Hematopoietic multipotent progenitor cell treated with erythropoietin and hydrocortisone succinate and interleukin-3 and kit ligand, for 8 days (in vitro differentiated cells): ENCODE results near the gene ADGRE1.

Experiments
- DNase-seq: peaks from one replicate; pipeline ENCODE4 v3.0.0-alpha.2; 2015

ADGRE1 gene

DNA sequence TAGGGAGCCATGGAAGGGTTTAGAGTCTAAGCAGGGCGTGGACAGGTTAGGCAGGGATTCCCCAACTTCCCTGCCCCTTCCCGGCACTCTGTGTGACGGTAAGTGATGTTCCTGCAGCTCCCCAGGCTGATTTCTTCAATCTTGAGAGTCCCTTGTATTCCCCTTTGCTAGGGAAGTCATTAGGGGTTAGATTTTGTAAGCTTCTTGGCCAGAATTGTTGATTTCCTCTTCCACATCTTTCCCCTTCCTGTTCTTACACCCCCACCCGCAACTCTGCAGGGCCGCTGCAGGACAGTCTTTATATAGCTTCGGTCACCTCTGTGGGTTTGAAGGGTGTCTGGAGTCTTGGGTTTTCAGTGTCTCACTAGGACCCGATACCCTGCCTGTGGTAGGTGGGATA, 10.6 kb upstream of the ADGRE1 start:
- no peak for DNase-seq

GRCh38 chr19:6877766-6878165, 9.6 kb upstream of the ADGRE1 start:
- no peak for DNase-seq

- no peak for DNase-seq
These were observed 992 bp upstream of the ADGRE1 start for GRCh38 chr19:6886277-6886897.

GRCh38 chr19:6888967-6889366, 1.6 kb downstream of the ADGRE1 start:
- no peak for DNase-seq

DNA sequence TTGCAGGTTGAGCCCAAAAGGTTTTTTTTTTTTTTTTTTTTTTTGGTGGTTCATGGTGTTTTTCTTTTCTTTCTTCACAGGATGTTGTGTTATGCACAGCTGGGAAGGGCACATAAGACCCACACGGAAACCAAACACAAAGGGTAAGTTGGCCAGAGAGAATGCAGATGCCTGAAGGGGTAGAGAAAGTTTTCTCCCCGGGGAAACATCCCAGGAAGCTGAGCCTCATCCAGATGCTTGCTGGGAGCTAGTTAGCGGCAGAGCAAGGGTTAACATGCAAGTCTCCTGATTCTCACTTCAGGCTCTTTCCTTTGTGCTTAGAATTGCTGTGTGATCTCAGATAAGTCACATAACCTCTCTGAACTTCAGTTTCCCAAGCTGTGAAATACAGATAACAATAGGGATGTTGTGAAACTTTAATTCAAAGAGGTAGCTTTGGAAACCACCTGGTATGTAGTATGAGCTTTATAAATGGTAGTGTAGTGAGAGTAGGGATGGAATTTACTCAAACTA, 3.1 kb downstream of the ADGRE1 start:
- peak; percentile 19 for DNase-seq

DNA sequence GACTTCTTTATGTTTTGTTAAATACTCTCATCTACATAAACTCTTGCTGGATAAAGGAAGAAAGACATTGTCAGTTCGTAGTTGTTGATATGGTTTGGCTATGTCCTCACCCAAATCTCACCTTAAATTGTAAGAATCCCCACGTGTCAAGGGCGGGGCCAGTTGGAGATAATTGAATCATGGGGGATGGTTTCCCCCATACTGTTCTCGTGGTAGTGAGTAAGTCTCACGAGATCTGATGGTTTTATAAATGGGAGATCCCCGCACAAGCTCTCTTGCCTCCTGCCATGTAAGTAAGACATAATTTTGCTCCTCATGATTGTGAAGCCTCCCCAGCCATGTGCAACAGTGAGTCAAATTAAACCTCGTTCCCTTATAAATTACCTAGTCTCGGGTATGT, 3.6 kb downstream of the ADGRE1 start:
- DNase-seq = peak; percentile 10

- peak; percentile 16 for DNase-seq
These were observed 4.5 kb downstream of the ADGRE1 start for GRCh38 chr19:6891761-6892385.

- DNase-seq = no peak
These were observed 6.9 kb downstream of the ADGRE1 start for GRCh38 chr19:6894313-6894712.

- no peak for DNase-seq
These were observed 16.1 kb downstream of the ADGRE1 start for GRCh38 chr19:6903446-6903845.

DNA sequence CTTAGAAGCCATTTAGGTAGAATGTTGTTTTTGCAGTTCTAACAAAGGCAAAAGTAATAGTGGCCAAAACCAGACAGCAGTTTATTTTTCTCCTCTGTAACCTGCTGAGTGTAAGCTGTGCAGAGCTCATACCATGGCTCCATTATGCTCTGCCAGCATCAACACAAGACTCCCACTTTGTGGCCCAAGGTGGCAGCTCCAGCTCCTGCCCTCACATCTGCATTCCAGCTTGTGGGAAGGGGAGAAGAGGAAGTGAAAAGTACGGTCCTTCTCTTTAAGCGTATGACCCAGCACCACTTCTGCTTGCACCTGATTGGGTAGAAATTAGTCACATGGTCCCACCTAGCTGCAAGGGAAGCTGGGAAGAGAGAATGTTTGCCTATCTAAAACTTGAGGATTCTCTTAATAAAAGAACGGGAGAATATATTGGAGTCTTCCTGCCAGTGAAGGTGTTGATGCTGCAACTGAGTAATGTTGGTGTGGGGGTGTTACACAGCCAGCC, 19.2 kb downstream of the ADGRE1 start:
- DNase-seq = no peak

GRCh38 chr19:6911523-6911922, 24.1 kb downstream of the ADGRE1 start:
- no peak for DNase-seq

DNA sequence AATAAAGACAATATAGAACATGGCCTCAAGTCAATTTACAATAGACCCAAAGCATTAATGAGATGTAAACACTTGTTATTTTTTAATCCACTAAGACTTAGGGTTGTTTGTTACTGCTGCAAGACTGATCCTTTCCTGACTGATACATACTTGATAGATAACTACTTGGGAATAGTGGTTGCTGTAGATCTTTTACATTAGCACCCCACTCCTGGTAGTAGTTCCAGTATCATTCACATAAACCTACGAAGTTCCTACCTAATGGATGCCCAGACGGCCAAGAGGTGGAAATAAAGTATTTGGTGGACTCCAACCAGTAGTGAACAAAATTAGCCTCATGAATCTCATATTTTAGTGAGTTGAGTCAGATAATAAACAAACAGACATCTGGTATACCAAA, 26.9 kb downstream of the ADGRE1 start:
- no peak for DNase-seq

- no peak for DNase-seq
These were observed 29.6 kb downstream of the ADGRE1 start for GRCh38 chr19:6916952-6917351.

DNA sequence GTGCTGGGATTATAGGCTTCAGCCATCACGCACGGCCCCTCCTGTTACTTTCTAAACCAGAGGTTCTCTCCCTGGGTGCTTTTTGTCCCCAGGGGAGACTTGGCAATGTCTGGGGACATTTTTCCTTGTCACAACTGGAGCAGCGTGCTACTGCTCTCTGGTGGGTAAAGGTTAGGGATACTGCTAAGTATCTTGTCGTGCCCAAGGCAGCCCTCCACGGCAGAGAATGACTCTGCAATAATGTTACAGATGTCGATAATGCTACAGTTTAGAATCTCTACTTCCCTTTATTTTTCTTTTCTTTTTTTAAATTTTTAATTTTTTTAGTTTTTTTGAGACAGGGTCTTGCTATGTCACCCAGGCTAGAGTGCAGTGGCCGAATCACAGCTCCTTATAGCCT, 38.0 kb downstream of the ADGRE1 start:
- no peak for DNase-seq

- DNase-seq = peak; percentile 5
These were observed 38.7 kb downstream of the ADGRE1 start for GRCh38 chr19:6925801-6926751.

DNA sequence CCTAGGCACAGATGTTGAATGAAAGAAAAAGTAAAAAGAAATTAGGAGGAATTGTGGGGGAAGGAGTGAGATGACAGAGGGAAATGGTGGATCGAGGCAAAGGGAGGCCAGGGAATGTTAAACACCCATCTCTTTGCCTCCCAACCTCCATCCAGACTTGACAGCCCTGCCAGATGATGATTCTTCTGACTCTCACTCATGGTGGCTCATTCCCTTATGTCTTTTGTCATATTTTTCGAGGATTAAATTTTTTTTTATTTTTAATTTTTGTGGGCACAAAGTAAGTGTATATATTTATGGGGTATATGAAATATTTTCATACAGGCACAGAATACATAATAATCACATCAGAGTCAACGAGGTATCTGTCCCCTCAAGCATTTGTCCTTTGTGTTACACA, 42.8 kb downstream of the ADGRE1 start:
- DNase-seq = no peak

DNA sequence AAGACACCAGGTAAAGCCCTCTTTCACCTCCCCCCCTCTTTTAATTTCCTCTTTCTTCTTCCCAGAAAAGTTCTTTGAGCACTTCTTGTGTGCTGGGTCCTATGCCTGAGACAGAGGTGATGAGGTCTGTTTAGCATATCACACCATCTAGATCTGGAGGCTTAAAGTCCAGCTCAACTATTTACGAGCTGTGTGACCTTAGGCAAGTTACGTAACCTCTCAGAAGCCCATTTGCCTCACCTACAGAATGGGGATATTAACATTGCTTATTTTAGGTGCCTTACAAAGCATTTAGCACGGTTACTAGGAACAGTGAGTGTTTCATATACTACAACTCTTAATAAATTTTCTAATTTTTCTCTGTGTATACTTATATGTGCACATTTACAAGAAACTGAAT, 47.7 kb downstream of the ADGRE1 start:
- no peak for DNase-seq

DNA sequence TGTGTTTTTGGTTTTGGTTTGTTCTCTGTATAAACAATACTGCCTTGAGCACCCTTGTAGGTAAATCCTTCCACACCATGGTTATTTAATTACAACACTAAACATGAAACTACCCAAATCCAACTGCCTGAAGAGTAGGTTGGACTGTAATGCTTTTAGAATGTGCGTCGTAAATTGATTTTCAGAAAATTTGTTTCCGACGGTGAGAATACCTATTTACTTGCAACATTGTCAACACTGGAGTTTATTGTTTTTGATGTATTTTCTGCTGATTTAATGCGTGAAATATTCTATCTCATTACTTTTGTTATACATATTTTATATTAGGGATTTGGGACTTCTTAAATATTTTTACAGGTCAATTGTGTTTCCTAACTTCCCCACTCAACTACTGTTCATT, 48.2 kb downstream of the ADGRE1 start:
- no peak for DNase-seq

DNA sequence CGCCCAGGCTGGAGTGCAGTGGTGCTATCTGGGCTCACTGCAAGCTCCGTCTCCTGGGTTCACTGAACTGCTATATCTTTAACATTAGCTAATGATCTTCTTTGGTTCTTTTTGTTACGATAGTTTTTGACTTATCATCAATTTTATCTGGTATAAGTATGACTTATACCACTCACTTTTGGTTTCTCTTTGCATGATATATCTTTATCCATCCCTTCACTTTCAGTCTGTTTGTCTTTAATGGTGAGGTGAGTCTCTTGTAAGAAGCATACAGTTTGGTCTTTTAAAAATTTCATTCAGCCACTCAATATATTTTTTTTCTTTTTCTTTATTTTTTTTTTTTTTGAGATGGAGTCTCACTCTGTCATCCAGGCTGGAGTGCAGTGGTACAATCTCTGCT, 58.4 kb downstream of the ADGRE1 start:
- no peak for DNase-seq

- no peak for DNase-seq
These were observed 60.4 kb downstream of the ADGRE1 start for GRCh38 chr19:6947745-6948144.

DNA sequence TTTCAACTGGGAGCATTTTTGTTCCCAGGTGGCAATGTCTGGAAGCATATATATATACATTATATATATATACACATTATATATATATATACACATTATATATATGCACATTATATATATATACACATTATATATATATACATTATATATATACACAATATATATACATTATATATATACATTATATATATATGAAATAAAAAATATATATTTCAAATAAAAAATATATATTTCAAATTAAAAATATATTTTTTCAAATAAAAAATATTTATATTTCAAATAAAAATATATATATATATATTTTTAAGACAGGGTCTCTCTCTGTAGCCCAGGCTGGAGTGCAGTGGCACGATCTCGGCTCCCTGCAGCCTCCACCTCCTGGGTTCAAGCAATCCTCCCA, 61.5 kb downstream of the ADGRE1 start:
- no peak for DNase-seq

DNA sequence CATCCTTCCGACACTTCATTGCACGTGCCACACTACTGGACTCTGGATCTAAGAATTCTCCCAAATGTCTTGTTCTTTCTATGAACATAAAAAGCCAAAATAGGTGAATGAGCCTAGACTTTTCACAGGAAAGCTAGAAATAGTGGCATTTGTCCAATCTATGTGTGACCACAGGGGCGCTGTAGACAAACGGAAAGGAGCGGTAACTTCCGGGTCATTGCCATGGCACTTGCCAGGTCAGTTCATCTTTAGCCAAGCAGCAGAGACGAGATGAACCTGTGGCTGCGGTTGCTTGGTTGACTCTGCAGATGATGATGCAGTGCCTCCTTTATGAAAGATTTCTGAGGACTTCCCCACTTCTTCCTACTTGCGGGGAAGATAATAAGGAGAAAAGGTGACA, 65.6 kb downstream of the ADGRE1 start:
- no peak for DNase-seq

DNA sequence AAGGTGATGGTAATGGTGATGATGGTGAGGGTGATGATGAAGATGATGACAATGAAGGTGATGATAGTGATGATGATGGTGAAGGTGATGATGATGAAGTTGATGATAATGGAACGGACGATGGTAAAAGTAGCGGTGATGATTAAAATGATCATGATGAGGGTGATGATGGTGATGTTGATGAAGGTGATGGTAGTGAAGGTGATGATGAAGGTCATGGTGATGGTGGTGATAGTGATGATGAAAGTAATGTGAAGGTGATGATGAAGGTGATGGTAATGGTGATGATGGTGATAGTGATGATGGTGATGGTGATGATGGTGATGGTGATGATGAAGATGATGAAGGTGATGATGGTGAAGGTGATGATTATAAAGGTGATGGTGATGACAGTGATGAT, 67.7 kb downstream of the ADGRE1 start:
- no peak for DNase-seq

DNA sequence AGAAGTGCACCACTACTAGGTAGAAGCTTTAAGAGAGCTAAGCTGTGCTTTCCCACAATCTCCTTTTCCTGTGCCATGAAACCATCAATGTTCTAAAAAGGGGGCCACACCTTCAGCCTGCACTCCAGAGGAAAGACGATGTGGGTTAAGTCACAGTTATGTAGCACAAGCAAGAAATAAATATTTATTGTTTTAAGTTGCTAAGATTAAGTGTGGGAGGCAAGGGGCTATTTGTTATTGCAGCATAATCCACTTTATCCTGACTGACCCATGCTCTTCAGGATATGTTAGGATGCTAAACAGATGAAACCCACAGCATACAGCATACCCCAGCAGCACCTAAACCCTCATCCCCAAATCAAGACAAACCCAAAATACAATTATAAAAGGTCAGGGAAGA, 69.2 kb downstream of the ADGRE1 start:
- no peak for DNase-seq
